GM04503 (cell line): ENCODE measurements around the gene HAPLN2.
"Not testable (repeated sequence)": the region's sequence is repeated elsewhere in the genome, so short reads cannot be mapped to it uniquely, and the experiment has no call there.

Experiments used
- DNase-seq: peaks from one replicate; pipeline ENCODE4 v3.0.0-alpha.2; 2012; ENCODE audit warnings: low read depth

Gene HAPLN2

DNA sequence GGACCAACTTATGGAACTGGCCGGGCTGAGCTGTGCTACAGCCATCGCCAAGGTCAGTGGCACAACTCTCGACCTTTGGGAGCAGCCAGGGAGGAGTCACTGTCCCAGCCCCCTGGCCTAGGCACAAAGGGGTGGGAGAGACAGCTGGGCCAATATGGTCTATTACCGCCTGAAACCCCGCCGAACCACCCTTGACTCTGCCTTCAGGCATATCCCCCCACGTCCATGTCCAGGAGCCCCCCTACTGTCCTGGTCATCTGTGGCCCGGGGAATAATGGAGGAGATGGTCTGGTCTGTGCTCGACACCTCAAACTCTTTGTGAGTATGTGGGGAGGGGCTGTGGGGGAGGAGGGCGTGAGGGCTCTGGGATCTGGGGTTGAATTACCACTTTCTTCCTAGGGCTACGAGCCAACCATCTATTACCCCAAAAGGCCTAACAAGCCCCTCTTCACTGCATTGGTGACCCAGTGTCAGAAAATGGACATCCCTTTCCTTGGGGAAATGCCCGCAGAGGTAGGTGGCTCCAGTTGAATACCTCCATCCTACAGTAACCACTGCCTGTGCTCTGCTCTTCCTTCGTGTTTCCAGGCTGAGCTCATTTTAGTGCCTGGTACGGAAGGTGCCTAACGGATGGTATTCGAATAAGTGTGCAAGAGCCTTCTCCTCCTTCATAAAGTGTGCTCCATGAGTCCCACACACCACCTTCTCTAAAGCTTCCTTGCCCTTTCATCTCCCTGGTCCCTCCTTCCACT lies 26.9 kb upstream of the HAPLN2 start:
- DNase-seq, result no peak

DNA sequence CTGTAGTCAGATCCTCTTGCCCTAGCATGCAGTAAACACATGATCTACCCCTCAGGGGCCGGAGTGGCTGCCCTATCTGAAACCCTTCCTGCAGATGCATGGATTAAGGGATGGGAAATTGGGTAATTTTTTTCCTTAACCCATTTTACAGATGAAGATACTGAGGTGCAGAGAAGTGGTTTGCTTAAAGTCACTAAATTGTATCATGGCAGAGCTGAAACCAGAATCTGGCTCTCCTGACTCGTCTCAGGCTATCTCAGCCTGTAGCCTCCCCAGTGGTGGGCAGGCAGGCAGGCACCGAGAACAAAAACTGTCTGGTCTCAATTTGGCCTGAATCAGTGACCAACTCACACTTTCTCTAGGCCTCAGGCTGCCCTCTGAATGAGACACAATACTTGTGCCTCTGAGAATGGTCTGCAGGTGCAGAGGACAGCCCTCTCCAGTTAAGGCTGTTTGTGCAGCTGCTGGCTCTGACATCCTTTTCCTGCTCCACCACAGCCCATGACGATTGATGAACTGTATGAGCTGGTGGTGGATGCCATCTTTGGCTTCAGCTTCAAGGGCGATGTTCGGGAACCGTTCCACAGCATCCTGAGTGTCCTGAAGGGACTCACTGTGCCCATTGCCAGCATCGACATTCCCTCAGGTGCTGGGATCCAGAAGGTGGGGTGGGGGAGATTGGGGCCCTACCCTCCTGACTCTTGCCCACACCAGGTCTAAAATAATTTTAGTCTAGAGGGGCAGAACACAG lies 26.1 kb upstream of the HAPLN2 start:
- DNase-seq, result no peak

DNA sequence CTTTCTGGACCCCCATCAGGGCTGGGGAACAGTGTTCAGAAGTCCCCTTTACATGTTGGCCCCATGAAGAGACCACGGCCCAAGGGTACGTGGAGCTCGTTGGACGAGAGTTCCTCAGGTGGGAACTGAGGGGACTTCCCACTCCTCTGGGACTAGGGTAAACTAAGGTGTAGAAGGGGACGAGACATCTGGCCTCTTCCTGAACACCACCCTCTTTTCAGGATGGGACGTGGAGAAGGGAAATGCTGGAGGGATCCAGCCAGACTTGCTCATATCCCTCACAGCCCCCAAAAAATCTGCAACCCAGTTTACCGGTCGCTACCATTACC lies 25.6 kb upstream of the HAPLN2 start:
- no peak for DNase-seq

DNA sequence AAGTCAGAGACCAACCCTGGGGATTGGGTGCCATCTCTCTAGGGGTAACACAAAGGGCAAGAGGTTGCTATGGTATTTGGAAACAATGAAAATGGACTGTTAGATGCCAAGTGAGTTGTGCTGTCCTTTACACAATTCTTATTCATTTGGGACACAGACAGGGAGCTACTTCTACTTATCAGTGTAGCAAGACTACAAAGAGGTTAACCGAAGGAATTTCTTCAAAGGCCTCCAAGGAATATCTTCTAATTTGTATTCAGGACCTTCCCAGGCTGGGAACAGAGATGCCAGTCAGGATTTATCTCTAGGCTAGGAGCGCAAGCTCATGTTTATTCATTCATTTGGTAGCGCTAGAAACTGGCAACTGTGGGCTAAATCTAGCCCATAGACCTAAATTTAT lies 25.0 kb upstream of the HAPLN2 start:
- no peak for DNase-seq

DNA sequence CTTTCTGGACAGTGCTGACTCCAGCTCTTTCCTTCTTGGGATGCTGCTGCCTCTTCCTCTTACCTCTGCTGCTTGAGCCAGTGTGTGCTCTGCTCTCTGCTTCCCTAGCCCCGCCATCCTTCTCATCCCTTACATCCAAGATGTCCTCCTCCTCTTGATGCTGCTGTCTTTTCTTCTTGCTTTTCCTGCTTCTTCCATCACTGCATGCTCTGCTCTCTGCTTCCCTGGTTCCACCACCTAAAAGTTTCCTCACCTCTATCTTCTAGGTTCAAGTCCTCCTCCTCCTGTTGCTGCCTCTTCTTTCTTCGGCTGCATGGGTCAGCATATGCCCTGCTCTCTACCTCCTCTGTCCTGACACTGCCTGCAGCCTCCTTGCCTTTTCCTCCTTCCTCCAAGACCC lies 24.2 kb upstream of the HAPLN2 start:
- DNase-seq, result no peak

DNA sequence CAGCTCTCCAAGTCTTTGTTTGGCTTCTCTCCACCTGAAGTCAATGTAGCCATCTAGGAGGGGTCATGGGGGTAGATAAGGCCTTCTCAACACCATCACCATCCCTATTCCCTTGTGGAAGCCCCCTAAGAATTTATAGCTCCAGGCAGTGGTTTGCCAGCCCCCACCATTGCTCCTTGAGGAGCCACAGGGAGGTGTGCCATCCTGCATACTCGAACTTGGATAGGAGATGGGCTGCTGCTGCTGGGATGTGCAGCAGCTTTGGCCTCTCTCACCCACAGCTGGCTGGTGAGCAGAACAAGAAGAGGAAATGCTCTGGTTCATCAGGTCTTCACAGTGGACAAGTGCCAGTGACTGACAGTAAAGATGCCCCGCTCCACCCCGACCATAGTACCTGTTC lies 22.8 kb upstream of the HAPLN2 start:
- DNase-seq, result no peak

DNA sequence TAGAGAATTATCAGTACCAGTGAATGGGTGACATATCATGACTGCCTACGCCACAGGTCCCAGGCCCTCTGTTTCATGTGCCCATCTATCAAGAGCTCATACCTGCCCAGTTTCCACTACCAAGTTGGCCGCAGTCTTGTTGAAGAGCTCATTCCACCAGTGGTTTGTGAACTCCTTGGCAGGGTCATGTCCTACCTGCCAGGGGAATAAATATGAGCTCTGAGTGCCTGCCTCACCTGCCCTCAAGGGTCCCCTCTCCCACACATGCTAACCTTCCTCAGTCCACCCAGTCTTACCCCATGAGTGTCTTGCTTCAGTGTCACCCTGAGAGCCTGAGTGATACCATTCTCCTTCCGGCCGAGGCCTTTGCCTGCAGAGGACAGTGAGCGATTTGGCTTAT lies 21.1 kb upstream of the HAPLN2 start:
- no peak for DNase-seq

DNA sequence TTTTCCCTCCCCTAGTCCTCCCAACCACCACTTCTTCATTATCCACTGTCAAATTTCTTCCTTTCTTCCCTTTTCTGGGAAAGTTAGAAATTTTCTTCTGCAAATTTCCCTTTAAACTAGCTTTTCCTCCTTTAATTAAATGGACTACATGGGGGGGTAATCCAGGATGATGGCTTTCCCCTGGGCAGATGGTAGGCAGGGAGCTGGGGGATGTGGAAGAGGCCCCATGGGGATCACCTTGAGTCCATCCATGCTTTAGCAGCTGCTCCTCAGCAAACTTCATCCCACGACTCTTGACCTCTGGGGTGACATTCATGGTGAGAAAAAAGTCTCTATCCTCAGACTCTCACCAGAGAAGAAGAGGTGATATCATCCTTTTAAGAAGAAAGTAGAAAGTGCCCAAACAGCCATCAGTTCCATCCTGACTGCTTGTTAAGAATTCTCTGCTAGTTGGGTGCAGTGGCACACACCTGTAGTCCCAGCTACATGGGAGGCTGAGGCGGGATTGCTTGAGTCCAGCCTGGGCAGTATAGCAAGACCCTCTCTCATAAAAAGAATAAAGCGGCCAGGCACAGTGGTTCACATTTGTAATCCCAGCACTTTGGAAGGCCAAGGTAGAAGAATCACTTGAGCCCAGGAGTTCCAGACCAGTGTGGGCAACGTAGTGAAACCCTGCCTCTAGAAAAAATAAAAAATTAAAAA lies 20.3 kb upstream of the HAPLN2 start:
- no peak for DNase-seq

DNA sequence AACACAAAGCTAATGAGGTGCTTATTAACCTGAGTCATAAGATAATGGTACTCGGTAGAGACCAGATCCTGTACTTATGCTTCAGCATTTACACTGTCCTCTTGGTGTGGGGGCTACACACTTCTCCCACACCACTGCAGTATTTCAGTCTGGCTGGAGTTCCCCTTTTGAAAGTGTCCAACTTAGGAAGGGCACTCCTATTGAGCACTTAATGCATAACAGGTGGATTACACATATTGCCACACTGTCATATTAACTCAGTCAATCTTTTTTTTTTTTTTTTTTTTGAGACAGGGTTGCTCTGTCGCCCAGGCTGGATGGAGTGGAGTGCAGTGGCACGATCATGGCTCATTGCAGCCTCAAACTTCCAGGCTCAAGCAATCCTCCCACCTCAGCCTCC lies 19.4 kb upstream of the HAPLN2 start:
- DNase-seq, result no peak

DNA sequence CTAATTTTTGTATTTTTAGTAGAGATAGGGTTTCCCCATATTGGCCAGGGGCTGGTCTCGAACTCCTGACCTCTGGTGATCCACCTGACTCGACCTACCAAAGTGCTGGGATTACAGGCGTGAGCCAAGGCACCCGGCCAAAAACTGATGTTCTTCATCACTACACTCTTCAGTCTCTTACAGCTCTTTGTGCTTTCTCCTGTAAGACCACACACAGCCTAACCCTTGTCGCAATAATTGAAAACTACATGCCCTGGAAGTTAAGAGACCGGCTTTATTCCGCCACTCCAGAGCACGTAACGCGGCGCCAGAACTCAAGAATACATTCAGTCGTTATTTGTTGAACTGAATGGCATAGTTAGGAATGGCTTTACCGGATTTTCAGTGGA lies 18.5 kb upstream of the HAPLN2 start:
- DNase-seq, result no peak

DNA sequence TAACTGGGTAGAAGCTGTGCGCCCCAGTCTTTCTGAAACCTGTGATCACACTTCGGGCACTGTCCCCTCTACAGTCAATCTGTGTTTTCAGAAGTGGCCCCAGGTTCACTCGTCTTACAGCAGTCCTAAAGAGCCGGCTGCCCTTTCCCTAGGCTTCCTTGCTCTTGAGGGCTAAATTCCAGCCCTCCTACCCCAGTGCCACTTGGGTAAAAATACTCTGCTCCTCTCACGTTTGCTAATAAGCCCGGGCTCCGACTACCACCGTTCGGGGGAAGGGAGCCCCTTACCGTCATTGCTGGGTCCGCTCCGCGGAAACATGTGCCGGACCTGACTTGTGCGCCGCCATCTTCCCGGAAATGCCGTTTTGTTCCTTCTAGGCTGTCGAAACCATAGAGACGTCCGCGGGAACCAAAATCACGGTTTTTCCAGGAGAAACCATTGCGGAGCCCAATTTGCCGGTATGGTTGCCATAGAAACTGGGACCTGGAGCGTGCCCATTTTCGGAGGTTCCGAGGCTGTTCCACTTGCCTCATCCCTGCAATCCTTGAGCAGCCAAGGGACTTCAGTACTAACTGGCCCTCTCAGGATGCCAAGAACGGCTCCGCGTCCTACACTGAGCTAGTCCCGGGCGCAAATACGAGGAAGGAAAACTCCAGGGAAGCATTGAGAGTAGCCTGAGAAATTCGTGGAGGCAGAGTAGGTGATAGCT lies 17.9 kb upstream of the HAPLN2 start, which contains the start of gene GPATCH4:
TSS of gene GPATCH4 (minus strand) at position 358 of the 709 bp plus-strand sequence.
- peak; percentile 80 for DNase-seq

DNA sequence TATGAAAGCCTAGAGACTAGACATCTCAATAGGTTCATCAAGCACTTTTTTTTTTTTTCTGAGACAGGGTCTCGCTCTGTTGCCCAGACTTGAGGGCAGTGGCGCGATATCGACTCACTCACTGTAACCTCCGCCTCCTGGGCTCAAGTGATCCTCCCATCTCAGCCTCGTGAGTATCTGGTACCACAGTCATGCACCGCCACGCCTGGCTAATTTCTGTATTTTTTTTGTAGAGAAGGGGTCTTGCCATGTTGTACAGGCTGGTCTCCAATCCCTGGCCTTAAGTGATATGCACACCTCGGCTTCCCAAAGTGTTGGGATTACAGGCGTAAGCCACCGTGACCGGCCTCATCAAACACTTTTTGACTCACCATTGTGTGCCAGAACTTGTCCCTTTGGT lies 17.3 kb upstream of the HAPLN2 start:
- no peak for DNase-seq

DNA sequence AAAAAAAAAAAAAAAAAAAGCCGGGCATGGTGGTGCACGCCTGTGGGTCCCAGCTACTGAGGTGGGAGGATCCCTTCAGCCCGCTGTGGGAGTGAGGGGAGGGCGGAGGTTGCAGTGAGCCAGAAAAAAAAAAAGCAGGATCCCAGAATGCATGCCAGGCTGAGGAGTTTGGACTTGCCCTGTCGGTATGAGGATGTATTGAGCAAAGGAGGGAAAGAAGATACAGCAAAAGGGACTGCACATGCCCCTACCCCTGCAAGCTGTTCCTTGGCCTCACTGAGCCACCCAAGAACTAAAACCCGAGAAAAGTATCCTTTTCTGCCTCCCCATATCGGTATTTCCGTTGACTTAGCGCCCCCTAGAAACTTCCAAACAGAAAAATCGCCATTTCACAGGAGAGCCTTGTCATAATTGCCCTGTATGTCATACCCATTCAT lies 16.6 kb upstream of the HAPLN2 start:
- DNase-seq, result no peak

DNA sequence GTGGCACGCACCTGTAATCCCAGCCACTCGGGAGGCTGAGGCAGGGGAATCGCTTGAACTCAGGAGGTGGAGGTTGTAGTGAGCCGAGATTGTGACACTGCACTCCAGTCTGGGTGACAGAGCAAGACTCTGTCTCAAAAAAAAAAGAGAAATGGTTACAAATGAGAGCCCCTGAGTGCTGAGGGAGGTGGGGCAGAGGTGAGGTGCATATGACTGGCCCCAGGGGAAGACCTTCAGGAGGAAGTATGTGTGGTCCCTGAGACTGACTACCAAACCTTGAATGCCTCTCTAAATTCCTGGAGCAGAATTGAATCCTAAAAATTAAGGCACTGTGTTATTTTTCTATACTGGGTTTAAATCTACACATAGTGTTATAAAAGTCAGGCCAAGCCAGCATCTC lies 11.9 kb upstream of the HAPLN2 start:
- not testable (repeated sequence) for DNase-seq

DNA sequence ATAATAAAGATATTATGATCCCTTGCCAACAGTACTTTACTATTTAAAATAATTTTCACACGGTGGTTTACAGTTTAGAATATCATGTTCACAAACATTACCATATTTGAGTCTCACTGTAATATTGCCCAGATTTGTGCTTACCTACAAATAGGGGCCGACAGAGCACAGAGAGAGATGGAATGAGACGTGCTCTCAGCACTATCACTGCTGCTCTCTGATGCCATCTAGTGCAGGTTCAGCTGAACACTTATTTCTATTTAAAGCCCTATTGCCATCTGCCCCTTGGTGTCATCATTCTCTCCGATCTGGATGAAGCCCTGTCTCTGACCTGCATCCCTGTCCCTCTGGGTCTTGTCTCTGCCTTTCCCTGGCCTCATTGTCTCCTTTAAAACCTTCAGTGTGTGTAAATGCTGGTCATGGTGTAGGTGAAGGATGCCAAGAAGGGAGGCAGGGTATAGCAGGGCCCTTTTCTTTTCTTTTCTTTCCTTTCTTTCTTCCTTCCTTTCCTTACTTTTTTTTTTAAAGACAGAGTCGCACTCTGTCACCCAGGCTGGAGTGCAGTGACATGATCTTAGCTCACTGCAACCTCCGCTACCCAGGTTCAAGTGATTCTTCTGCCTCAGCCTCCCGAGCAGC lies 11.1 kb upstream of the HAPLN2 start:
- DNase-seq, result no peak

DNA sequence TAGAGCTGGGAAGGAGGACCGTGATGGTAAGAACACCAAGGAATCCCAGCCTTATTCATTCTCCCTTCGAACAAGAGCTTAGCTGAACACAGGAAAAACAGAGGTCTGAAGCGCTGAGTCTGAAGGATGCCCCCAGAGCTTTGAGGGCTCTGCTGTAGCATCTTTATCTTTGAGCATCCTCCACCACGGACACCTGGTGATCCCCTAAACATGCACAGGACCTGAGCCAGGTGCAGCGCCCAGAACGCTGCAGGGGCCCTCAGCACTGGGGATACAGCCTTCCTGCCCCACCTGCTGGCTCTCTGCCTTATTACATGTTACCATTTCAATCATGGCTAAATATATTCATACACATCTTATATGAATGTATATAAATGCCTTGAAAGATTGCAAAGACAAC lies 10.2 kb upstream of the HAPLN2 start:
- no peak for DNase-seq

DNA sequence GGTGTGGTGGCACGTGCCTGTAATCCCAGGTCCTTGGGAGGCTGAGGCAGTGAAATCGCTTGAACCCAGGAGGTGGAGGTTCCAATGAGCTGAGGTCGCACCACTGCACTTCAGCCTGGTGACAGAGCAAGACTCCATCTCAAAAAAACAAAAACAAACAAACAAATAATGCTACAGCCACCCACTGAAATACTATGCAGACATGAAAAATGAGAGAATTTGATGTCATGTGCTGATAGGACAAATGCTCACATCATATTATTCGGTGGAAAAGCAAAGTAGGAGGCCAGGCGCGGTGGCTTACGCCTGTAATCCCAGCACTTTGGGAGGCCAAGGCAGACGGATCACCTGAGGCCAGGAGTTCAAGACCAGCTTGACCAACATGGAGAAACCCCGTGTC lies 9.1 kb upstream of the HAPLN2 start:
- not testable (repeated sequence) for DNase-seq

DNA sequence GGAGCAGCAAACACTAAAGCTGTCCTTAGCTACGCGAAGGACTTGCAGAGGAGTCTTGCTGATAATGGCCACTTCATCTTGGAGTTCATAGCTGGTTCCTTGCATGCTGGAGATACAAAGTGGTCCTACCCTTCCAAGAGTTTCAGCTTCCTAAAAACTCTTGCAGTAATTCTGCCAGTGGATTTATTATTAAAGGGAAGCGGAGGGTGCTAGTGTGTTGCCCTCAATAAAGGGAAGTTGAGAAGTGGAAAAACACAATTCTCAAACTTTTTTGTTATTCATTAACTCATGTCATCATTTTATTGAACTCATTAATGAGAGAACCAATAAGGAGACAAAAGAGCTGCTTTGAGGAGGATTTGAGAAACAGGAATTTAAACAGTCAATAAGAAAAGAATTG lies 6.5 kb upstream of the HAPLN2 start:
- DNase-seq, result no peak

DNA sequence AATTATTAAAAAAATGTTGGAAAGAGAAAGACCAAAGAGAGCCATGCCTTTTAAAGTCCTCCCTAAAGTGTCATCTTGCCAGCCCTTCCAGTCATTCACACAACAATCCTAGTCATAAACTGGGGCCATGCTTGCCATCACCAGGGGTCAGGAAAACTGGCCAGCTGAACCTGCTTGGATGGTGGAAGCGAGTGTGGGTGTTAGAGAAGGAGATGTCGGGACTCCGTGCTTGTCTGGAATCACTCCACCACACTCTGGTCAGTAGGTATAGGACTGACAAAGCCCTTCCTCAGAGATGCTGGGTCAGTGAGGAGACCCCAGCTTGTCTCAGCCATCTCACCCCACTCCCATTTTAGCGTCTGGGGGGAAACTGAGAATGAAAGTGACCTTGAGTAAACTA lies 3.3 kb upstream of the HAPLN2 start:
- DNase-seq, result no peak

DNA sequence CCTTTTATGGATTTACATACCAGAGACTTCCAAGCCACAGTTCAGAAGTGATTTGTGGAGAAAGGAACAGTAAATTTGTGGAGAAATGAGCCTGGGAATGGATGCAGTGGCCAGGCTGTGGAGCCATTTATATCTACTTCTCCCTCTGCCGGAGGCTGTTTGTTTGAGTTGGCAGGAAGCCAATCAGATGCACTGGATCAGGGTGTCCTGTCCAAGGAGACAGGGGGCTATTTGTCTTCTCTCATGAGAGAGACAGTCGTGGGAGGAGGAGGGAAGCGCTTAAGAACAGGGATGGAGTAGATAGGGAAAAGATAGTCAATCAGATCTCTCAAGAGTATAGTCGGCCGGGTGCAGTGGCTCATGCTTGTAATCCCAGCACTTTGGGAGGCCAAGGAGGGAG lies 2.8 kb upstream of the HAPLN2 start:
- DNase-seq, result no peak

DNA sequence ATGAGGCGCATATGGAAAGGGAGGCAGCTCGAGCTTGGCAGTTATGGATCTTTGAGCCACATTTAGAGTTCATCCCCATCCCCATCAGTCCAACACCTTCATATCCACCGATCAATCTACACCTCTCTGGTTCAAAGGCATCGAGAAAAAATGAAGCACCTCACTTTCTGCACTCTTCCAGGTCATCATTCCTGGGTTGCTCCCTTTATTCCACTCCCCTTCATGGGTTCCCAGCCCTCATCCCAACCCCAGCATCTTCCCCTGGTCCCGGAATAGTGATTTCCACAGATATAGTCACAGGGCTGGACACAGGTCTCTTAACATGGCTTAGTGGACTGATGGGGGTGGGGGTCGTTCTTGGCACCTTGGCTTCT lies 354 bp downstream of the HAPLN2 start:
- no peak for DNase-seq
